KOPT-K1 (cell line): ENCODE results near the gene RBPJ.

Experiments used
- H3K27ac ChIP-seq: fragments of 200-600 bp; sonication (generic); 2 replicates; pipeline ENCODE4 v1.5.1; 2016; ENCODE audit warnings: antibody characterized with exemption, mild to moderate bottlenecking, low read depth, low read length; ENCODE audit not compliant: poor library complexity, severe bottlenecking
- H3K36me3 ChIP-seq: fragments of 200-600 bp; sonication (generic); 2 replicates; pipeline ENCODE4 v1.5.1; 2017; ENCODE audit warnings: antibody characterized with exemption, mild to moderate bottlenecking, low read length, moderate library complexity; ENCODE audit not compliant: insufficient read depth
- H3K9me3 ChIP-seq: fragments of 200-600 bp; sonication (generic); 2 replicates; pipeline ENCODE4 v1.5.1; 2017; ENCODE audit warnings: antibody characterized with exemption, low read length, mild to moderate bottlenecking; ENCODE audit not compliant: insufficient read depth, poor library complexity, severe bottlenecking

Gene RBPJ

GRCh38 chr4:26368685-26369084 lies 47.9 kb downstream of the RBPJ start:
- Histone ChIP-seq H3K36me3 (0 out of 2 replicates have a peak, but pooled peaks cover 5% of the 10 kb centered on the region), H3K9me3 (no peaks in the 10 kb centered on the region), H3K27ac (no peak overlapping the region)

GRCh38 chr4:26369132-26369531 lies 48.3 kb downstream of the RBPJ start:
- H3K36me3 ChIP-seq: 0 out of 2 replicates have a peak, but pooled peaks cover 5% of the 10 kb centered on the region
- no peak overlapping the region for H3K27ac ChIP-seq
- H3K9me3 ChIP-seq: no peaks in the 10 kb centered on the region

- 0 out of 2 replicates have a peak, but pooled peaks cover 5% of the 10 kb centered on the region for H3K36me3 ChIP-seq
- no peak overlapping the region for H3K27ac ChIP-seq
- H3K9me3 ChIP-seq: no peaks in the 10 kb centered on the region
Observed at GRCh38 chr4:26369581-26369980, 48.8 kb downstream of the RBPJ start.

DNA sequence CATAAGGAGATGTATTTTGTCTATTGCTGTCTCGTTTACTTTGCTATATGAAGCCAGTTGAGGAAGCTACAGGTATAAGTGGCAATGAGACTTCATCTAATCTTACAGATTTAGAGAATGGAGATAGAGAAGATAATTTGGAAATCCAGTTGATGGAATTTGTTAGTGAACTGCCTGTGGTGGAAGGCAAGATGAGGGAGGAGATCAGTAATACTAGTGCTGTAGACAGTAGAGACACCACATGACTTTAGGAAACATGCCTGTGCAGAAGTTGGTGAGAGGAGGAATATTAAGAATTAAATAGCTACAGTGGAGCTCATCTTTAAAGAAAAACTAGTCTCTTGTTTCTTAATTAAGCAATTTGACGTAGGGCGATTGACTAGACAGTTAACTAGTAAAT lies 51.3 kb downstream of the RBPJ start:
- Histone ChIP-seq H3K36me3 (no peaks in the 10 kb centered on the region), H3K27ac (no peak overlapping the region), H3K9me3 (no peaks in the 10 kb centered on the region)

GRCh38 chr4:26372525-26373172 lies 51.8 kb downstream of the RBPJ start:
- Histone ChIP-seq H3K27ac (no peak overlapping the region), H3K36me3 (no peaks in the 10 kb centered on the region), H3K9me3 (no peaks in the 10 kb centered on the region)

GRCh38 chr4:26375551-26375950 lies 54.7 kb downstream of the RBPJ start:
- H3K36me3 ChIP-seq: peaks cover 5% of the 10 kb centered on the region; the same call in 1 of the 2 replicates
- no peaks in the 10 kb centered on the region for H3K9me3 ChIP-seq
- no peak overlapping the region for H3K27ac ChIP-seq

- peaks cover 5% of the 10 kb centered on the region; the same call in 1 of the 2 replicates for H3K36me3 ChIP-seq
- H3K9me3 ChIP-seq: no peaks in the 10 kb centered on the region
- H3K27ac ChIP-seq: no peak overlapping the region
Observed at GRCh38 chr4:26377328-26378311, 56.8 kb downstream of the RBPJ start.

GRCh38 chr4:26379837-26380236 lies 59.0 kb downstream of the RBPJ start:
- no peak overlapping the region for H3K27ac ChIP-seq
- H3K9me3 ChIP-seq: no peaks in the 10 kb centered on the region
- H3K36me3 ChIP-seq: peaks cover 5% of the 10 kb centered on the region; the same call in 1 of the 2 replicates

DNA sequence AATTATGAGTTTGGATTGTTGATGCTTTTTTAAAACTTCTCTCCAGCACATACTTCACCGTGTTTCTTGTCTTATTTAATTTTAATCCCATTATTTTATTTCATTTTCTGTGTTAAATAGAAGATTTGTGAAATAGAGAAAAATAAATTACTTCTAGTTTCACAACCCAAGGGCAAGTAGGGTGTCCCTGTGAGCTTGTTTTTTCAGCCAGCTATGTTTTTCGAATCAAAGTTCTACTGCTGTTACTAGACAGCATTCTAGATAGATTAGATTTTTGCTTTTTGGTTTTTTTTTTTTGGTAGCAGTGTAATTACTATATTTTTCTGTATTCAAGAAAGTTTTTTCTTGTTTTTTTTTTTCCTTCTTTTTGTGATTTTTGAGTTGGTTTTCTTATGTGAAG lies 59.9 kb downstream of the RBPJ start:
- H3K9me3 ChIP-seq: no peaks in the 10 kb centered on the region
- H3K36me3 ChIP-seq: peaks cover 5% of the 10 kb centered on the region; the same call in 1 of the 2 replicates

GRCh38 chr4:26384380-26385057 lies 63.7 kb downstream of the RBPJ start:
- no peak overlapping the region for H3K27ac ChIP-seq
- peaks cover 29% of the 10 kb centered on the region for H3K36me3 ChIP-seq
- H3K9me3 ChIP-seq: peaks cover 8% of the 10 kb centered on the region

More for the DNA sequence above, 59.9 kb downstream of the RBPJ start:
- H3K27ac ChIP-seq: no peak overlapping the region

DNA sequence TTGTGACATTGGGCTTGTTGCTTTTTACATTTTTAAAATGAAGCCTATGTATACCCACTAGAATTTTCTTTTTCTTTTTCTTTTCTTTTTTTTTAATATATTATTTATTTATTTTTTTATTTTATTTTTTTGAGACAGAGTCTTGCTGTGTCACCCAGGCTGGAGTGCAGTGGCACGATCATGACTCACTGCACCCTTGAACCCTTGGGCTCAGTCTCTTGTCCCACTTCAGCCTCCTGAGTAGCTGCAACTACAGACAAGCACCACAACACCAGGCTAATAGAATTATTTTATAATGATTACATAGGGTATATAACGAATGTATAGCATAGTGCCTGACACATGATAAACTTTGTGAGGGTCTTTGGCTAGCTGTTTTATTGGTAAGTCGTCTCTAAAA lies 64.9 kb downstream of the RBPJ start:
- Histone ChIP-seq H3K27ac (no peak overlapping the region), H3K9me3 (peaks cover 8% of the 10 kb centered on the region), H3K36me3 (peaks cover 36% of the 10 kb centered on the region)

DNA sequence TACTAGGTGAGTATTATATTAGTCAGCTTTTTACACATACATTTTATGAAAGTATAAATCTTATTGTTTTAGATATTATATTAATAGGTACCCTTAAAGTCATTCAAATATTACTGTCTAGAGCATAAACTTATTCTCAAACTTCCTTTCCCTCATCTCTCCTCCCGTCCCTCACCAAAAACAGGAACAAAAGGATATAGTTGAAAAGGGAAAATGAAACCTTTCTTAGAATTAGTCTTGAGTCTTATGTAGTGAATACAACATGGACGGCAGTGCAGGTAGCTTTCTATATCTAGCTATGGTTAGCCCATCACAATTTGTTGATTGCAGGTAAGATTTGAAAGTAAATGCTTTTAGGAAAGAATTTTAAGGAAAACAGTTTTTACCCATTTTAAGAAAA lies 65.6 kb downstream of the RBPJ start:
- Histone ChIP-seq H3K27ac (no peak overlapping the region), H3K9me3 (peaks cover 8% of the 10 kb centered on the region), H3K36me3 (peaks cover 37% of the 10 kb centered on the region)

DNA sequence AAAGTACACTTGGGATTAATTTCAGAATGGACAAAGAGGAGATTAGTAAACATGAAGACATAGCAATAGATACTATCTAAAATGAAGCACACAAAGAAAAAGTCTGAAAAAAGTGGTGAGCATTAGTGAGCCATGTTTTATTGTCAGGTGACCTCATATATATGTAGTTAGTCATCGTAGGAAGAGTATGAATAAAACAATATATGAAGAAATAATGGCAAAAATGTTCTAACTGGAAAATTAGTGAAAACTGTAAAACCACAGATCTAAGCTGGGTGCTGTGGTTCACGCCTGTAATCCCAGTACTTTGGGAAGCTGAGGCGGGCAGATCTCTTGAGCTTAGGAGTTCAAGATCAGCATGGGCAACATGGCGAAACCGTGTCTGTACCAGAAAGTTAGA lies 67.9 kb downstream of the RBPJ start:
- peaks cover 55% of the 10 kb centered on the region for H3K36me3 ChIP-seq
- peaks cover 8% of the 10 kb centered on the region for H3K9me3 ChIP-seq
- H3K27ac ChIP-seq: no peak overlapping the region

DNA sequence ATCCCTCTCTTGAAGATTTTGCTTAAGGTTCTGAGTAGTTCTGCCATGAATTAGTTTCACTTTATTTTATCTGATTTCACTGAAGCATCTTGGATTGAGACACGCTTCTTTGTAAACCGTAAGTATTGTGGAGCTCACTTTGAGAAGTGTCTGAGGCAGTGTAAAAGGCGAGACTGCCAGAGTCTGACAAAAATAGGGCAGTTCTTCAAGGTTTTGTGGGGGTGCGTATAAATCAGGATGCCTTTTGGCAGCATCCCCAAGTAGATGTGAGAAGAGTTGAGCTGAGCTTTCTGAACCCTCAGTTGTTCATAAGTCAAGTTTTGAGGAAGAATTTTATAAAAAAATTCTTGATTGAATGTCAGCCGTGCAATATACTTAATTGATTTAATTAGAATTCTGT lies 76.3 kb downstream of the RBPJ start:
- Histone ChIP-seq H3K36me3 (peaks cover 23% of the 10 kb centered on the region; the same call in 1 of the 2 replicates), H3K27ac (no peak overlapping the region), H3K9me3 (no peaks in the 10 kb centered on the region)

GRCh38 chr4:26400132-26400531 lies 79.3 kb downstream of the RBPJ start:
- H3K27ac ChIP-seq: no peak overlapping the region
- no peaks in the 10 kb centered on the region for H3K9me3 ChIP-seq
- peaks cover 5% of the 10 kb centered on the region; the same call in 1 of the 2 replicates for H3K36me3 ChIP-seq
